GM23248 (cell line): Measurements from ENCODE around the gene IMPACT. TPM values are rescaled to one million over a fixed set of nuclear protein-coding genes. Genes with fewer than 3 reads are reported as not detected.

ENCODE experiments used
- DNase-seq: peaks from one replicate; pipeline ENCODE4 v3.0.0-alpha.2; 2015
- H2AFZ ChIP-seq: fragments of 200-600 bp; sonication (generic); 2 replicates; pipeline ENCODE4 v1.6.1; 2016; ENCODE audit warnings: antibody characterized with exemption
- H3F3A ChIP-seq: fragments of 200-600 bp; sonication (generic); 2 replicates; pipeline ENCODE4 v1.6.1; 2016; ENCODE audit warnings: mild to moderate bottlenecking, antibody characterized with exemption, mixed run types; ENCODE audit not compliant: insufficient read depth
- H3K27ac ChIP-seq: fragments of 200-600 bp; sonication (generic); 2 replicates; pipeline ENCODE4 v1.5.1; 2016; ENCODE audit warnings: mild to moderate bottlenecking
- H3K27me3 ChIP-seq: fragments of 200-600 bp; sonication (generic); replicated peaks from 2 replicates; pipeline ENCODE4 v1.6.1; 2016; ENCODE audit warnings: mild to moderate bottlenecking; ENCODE audit not compliant: insufficient read depth
- H3K36me3 ChIP-seq: fragments of 200-600 bp; sonication (generic); 2 replicates; pipeline ENCODE4 v1.6.1; 2016; ENCODE audit warnings: low read depth, mild to moderate bottlenecking
- H3K4me1 ChIP-seq: fragments of 200-600 bp; sonication (generic); 2 replicates; pipeline ENCODE4 v1.6.1; 2016; ENCODE audit warnings: mild to moderate bottlenecking; ENCODE audit not compliant: insufficient read depth
- H3K4me2 ChIP-seq: fragments of 200-600 bp; sonication (generic); one replicate; pipeline ENCODE4 v1.6.1; 2016; ENCODE audit warnings: mild to moderate bottlenecking; ENCODE audit not compliant: unreplicated experiment
- H3K4me3 ChIP-seq: fragments of 200-600 bp; sonication (generic); 2 replicates; pipeline ENCODE4 v1.5.1; 2016; ENCODE audit warnings: mild to moderate bottlenecking
- H3K79me2 ChIP-seq: fragments of 200-600 bp; sonication (generic); 2 replicates; pipeline ENCODE4 v1.6.1; 2016; ENCODE audit warnings: mild to moderate bottlenecking; ENCODE audit not compliant: insufficient read depth
- H3K9ac ChIP-seq: fragments of 200-600 bp; sonication (generic); 2 replicates; pipeline ENCODE4 v1.6.1; 2016; ENCODE audit warnings: mild to moderate bottlenecking
- H3K9me2 ChIP-seq: fragments of 200-600 bp; sonication (generic); 2 replicates; pipeline ENCODE4 v1.6.1; 2016; ENCODE audit warnings: mixed run types, mild to moderate bottlenecking, moderate library complexity; ENCODE audit not compliant: insufficient read depth
- H3K9me3 ChIP-seq: fragments of 200-600 bp; sonication (generic); one replicate; pipeline ENCODE4 v1.6.1; 2017; ENCODE audit warnings: low read depth
- H4K20me1 ChIP-seq: fragments of 200-600 bp; sonication (generic); 2 replicates; pipeline ENCODE4 v1.6.0; 2016; ENCODE audit not compliant: insufficient read depth
- EZH2 ChIP-seq: fragments of 200-600 bp; sonication (generic); IDR thresholded peaks from 2 replicates; pipeline ENCODE4 v1.6.1; 2018; ENCODE audit warnings: antibody characterized with exemption, mild to moderate bottlenecking; ENCODE audit not compliant: insufficient read depth, poor library complexity, severe bottlenecking
- EZH2phosphoT487 ChIP-seq: fragments of 200-600 bp; sonication (generic); IDR thresholded peaks from 2 replicates; pipeline ENCODE4 v1.6.1; 2018; ENCODE audit warnings: antibody characterized with exemption, moderate library complexity, mild to moderate bottlenecking, low read depth; ENCODE audit not compliant: insufficient read depth
- WGBS, 2 experiments: methylation state at CpG; one replicate each; pipeline ENCODE4 v1.1.6; 2015 to 2017; ENCODE audit warnings: low lambda C conversion rate in 2 of 2, low coverage in 1 of 2; ENCODE audit errors: missing lambda C conversion rate in 2 of 2; 5-methylcytosine and 5-hydroxymethylcytosine counted together
- in situ Hi-C: fragments of 300-500 bp; cut with MboI; formaldehyde crosslinking; loops from 2 replicates; pipeline ENCODE4 v1.15.0; 2020
- polyA plus RNA-seq: library from polyadenylated mRNA; unstranded; fragments of >200 nt; fragmentation: Nextera tagmentation; extraction: Ambion mirVana; gene quantifications from 2 replicates; pipeline ENCODE4 v1.2.1, GENCODE V29; 2016
- total RNA-seq: library from RNA; depleted of rRNA; stranded (reverse); fragments of >200 nt; shearing (Covaris generic); gene quantifications from 2 replicates; pipeline ENCODE4 v1.2.3, GENCODE V29; 2014

Gene IMPACT
- total and polyA plus RNA-seq, 2 experiments from 2014 or later, result 43.2 to 61.5 TPM

DNA sequence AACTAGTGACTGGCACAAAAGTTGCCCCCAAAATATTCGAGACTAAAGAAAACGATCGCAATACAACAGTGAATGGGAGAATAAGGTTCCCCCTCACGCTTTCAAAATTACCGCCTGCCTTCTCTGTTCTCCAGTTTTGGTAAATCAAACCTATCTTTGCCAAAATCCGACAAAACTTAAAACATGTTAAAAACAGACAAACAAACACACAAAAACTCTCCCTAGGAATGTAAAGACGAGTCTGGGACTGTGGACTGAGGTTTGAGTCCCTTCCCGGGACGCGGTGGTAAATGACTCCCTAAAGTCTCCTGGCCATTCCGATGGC, 435 bp upstream of the IMPACT start:
- H3K9me3 ChIP-seq, result no peaks in the 10 kb centered on the region
- H3F3A ChIP-seq, result no peaks in the 10 kb centered on the region
- H3K4me2 ChIP-seq, result peak overlapping the region; percentile 72
- peak overlapping the region; percentile 77 for H3K4me3 ChIP-seq
- no peaks in the 10 kb centered on the region for H4K20me1 ChIP-seq
- peak overlapping the region; percentile 81 for H3K27ac ChIP-seq
- peaks cover 6% of the 10 kb centered on the region; the same call in 1 of the 2 replicates for H3K4me1 ChIP-seq
- peak overlapping the region; percentile 100 for H2AFZ ChIP-seq
- no peaks in the 10 kb centered on the region for H3K27me3 ChIP-seq
- DNase-seq, result no peak
- H3K9ac ChIP-seq, result peak overlapping the region; percentile 93
- WGBS, 2 experiments, result 46 to 47% methylated on average over 11 of the region's 11 CpGs
- peaks cover 5% of the 10 kb centered on the region; the same call in 1 of the 2 replicates for H3K9me2 ChIP-seq
- in situ Hi-C loops, result no loop called here
- H3K79me2 ChIP-seq, result peaks cover 13% of the 10 kb centered on the region
- H3K36me3 ChIP-seq, result no peaks in the 10 kb centered on the region
- TF ChIP-seq EZH2phosphoT487 (no peak), EZH2 (no peak)

DNA sequence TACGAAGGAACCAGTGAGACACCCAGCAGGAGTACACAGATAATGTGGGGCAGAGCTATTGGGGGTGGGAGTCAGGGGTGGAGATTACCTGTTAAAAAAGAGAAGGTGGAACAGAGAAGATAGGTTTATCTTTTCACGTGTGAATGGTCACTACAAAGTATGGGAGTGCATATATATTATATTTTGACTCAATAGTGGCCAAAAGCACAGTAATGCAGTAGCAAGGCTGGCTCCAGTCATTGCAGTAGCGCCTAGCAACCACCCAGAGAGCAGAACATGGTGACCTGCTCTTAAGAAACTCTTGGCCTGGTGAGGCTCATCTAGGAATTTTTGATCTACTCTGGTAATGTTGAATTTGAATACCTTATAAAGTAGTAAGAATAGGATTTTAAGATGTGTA, 1.0 kb downstream of the IMPACT start:
- Histone ChIP-seq H2AFZ (peak overlapping the region; percentile 100), H3K4me3 (peak overlapping the region; percentile 77), H3K36me3 (no peaks in the 10 kb centered on the region), H3K27ac (peak overlapping the region; percentile 81), H3K4me2 (peak overlapping the region; percentile 72), H3F3A (no peaks in the 10 kb centered on the region), H3K9me2 (peaks cover 5% of the 10 kb centered on the region; the same call in 1 of the 2 replicates), H3K27me3 (no peaks in the 10 kb centered on the region), H3K9me3 (no peaks in the 10 kb centered on the region), H3K4me1 (peaks cover 6% of the 10 kb centered on the region; the same call in 1 of the 2 replicates), H3K79me2 (peaks cover 13% of the 10 kb centered on the region), H3K9ac (peak overlapping the region; percentile 93), H4K20me1 (no peaks in the 10 kb centered on the region)
- peak; percentile 51 for DNase-seq
- TF ChIP-seq EZH2phosphoT487 (no peak), EZH2 (no peak)
- in situ Hi-C loops, result no loop called here
- WGBS, 2 experiments, result 46 to 47% methylated on average over 3 of the region's 3 CpGs

- peaks cover 6% of the 10 kb centered on the region; the same call in 1 of the 2 replicates for H3K4me1 ChIP-seq
- no peak overlapping the region for H3K27ac ChIP-seq
- H3K9ac ChIP-seq, result no peak overlapping the region
- H3K36me3 ChIP-seq, result no peaks in the 10 kb centered on the region
- H3K9me3 ChIP-seq, result no peaks in the 10 kb centered on the region
- H3F3A ChIP-seq, result no peaks in the 10 kb centered on the region
- H3K4me2 ChIP-seq, result no peak overlapping the region
- WGBS, 2 experiments, result 98 to 99% methylated on average over 3 of the region's 3 CpGs
- no peak overlapping the region for H2AFZ ChIP-seq
- peaks cover 13% of the 10 kb centered on the region for H3K79me2 ChIP-seq
- DNase-seq, result no peak
- no peaks in the 10 kb centered on the region for H4K20me1 ChIP-seq
- H3K4me3 ChIP-seq, result no peak overlapping the region
- in situ Hi-C loops, result no loop called here
- H3K27me3 ChIP-seq, result no peaks in the 10 kb centered on the region
- TF ChIP-seq EZH2 (no peak), EZH2phosphoT487 (no peak)
- H3K9me2 ChIP-seq, result peaks cover 5% of the 10 kb centered on the region; the same call in 1 of the 2 replicates
Measured at GRCh38 chr18:24428709-24429108, 2.2 kb downstream of the IMPACT start.

DNA sequence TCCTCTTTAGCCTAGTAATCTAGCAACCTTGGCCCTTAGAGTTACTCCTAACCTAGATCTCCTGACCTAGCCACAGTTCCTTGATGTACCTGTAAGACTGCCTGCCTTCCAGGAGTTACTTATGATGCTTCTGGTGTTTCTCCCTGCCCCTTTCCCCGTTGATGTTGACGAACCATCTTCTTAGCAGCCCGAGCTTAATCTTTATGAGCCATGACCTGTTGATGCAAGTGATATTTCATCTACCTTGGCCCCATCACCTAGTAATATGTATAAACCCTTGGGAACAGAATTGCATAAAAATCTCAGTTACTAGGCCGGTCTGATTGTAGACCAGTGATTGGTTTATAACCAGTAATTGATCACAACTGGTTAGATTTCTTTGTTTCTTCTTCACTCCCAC, 2.7 kb downstream of the IMPACT start:
- H3K4me2 ChIP-seq, result no peak overlapping the region
- no peak overlapping the region for H2AFZ ChIP-seq
- peaks cover 6% of the 10 kb centered on the region; the same call in 1 of the 2 replicates for H3K4me1 ChIP-seq
- H3K9ac ChIP-seq, result no peak overlapping the region
- WGBS, 2 experiments, result 99 to 100% methylated on average over 4 of the region's 4 CpGs
- in situ Hi-C loops, result no loop called here
- peaks cover 5% of the 10 kb centered on the region; the same call in 1 of the 2 replicates for H3K9me2 ChIP-seq
- no peaks in the 10 kb centered on the region for H3K9me3 ChIP-seq
- TF ChIP-seq EZH2phosphoT487 (no peak), EZH2 (no peak)
- H4K20me1 ChIP-seq, result no peaks in the 10 kb centered on the region
- peaks cover 13% of the 10 kb centered on the region for H3K79me2 ChIP-seq
- H3K4me3 ChIP-seq, result no peak overlapping the region
- no peaks in the 10 kb centered on the region for H3F3A ChIP-seq
- no peak for DNase-seq
- H3K27ac ChIP-seq, result no peak overlapping the region
- H3K27me3 ChIP-seq, result no peaks in the 10 kb centered on the region
- no peaks in the 10 kb centered on the region for H3K36me3 ChIP-seq
